Erythroblast (primary cell): ENCODE data around the gene IST1.

Experiments
- GATA1 ChIP-seq: IDR thresholded peaks from 2 replicates; pipeline ENCODE4 v1.6.1; 2011; ENCODE audit warnings: low read depth, mild to moderate bottlenecking, control low read depth, low read length, moderate library complexity
- POLR2A ChIP-seq: IDR thresholded peaks from 2 replicates; pipeline ENCODE4 v1.6.1; 2011; ENCODE audit warnings: mild to moderate bottlenecking, low read length

GRCh38 chr16:71974068-71974818 lies 78.9 kb downstream of the IST1 start:
- TF ChIP-seq POLR2A, result no peak
- no peak for TF ChIP-seq GATA1
